ENCODE results near the gene ALDH5A1.

ALDH5A1 gene

GRCh38 chr6:24453921-24454320 lies 40.8 kb upstream of the ALDH5A1 start:
- no peak overlapping the region for H3K27ac ChIP-seq
- no peak for TF ChIP-seq CTCF (IDR thresholded peaks at IDR 0.05)
- DNase-seq (ENCODE audit: low spot score): no peak

GRCh38 chr6:24454452-24454851 lies 40.3 kb upstream of the ALDH5A1 start:
- DNase-seq (ENCODE audit: low spot score): no peak
- H3K4me3 ChIP-seq: no peak overlapping the region
- no peak for TF ChIP-seq CTCF (IDR thresholded peaks at IDR 0.05)

More at GRCh38 chr6:24453921-24454320, 40.8 kb upstream of the ALDH5A1 start:
- H3K4me3 ChIP-seq: no peak overlapping the region

GRCh38 chr6:24455061-24455460 lies 39.7 kb upstream of the ALDH5A1 start:
- DNase-seq (ENCODE audit: low spot score): no peak
- no peak for TF ChIP-seq CTCF (IDR thresholded peaks at IDR 0.05)
- no peak overlapping the region for H3K27ac ChIP-seq
- no peak overlapping the region for H3K4me3 ChIP-seq

More at GRCh38 chr6:24454452-24454851, 40.3 kb upstream of the ALDH5A1 start:
- no peak overlapping the region for H3K27ac ChIP-seq

- H3K27ac ChIP-seq: no peak overlapping the region
- H3K4me3 ChIP-seq: no peak overlapping the region
- no peak for TF ChIP-seq CTCF (IDR thresholded peaks at IDR 0.05)
- no peak for DNase-seq (ENCODE audit: low spot score)
Measured at GRCh38 chr6:24458134-24458533, 36.6 kb upstream of the ALDH5A1 start.

- DNase-seq (ENCODE audit: low spot score): no peak
- Histone ChIP-seq H3K4me3 (no peak overlapping the region), H3K27ac (no peak overlapping the region)
- TF ChIP-seq CTCF (IDR thresholded peaks at IDR 0.05): no peak
Measured at GRCh38 chr6:24458941-24459340, 35.8 kb upstream of the ALDH5A1 start.

- no peak for DNase-seq (ENCODE audit: low spot score)
- H3K27ac ChIP-seq: no peak overlapping the region
- TF ChIP-seq CTCF (IDR thresholded peaks at IDR 0.05): no peak
Measured at GRCh38 chr6:24460966-24461365, 33.8 kb upstream of the ALDH5A1 start.

GRCh38 chr6:24464253-24465038 lies 30.3 kb upstream of the ALDH5A1 start:
- no peak for DNase-seq (ENCODE audit: low spot score)
- no peak for TF ChIP-seq CTCF (IDR thresholded peaks at IDR 0.05)
- Histone ChIP-seq H3K27ac (no peak overlapping the region), H3K4me3 (no peak overlapping the region)

More at GRCh38 chr6:24460966-24461365, 33.8 kb upstream of the ALDH5A1 start:
- H3K4me3 ChIP-seq: no peak overlapping the region
